Measurements from ENCODE around the gene ABTB2.
"Not testable (repeated sequence)": the region's sequence is repeated elsewhere in the genome, so short reads cannot be mapped to it uniquely, and the experiment has no call there.

Gene ABTB2

GRCh38 chr11:34357701-34358257 lies at the start of gene ABTB2:
ABTB2 (minus strand) TSS chr11:34358010.
- DNase-seq, result peak; percentile 97

GRCh38 chr11:34407121-34407813 lies 49.5 kb upstream of the ABTB2 start:
- DNase-seq, result no peak

DNA sequence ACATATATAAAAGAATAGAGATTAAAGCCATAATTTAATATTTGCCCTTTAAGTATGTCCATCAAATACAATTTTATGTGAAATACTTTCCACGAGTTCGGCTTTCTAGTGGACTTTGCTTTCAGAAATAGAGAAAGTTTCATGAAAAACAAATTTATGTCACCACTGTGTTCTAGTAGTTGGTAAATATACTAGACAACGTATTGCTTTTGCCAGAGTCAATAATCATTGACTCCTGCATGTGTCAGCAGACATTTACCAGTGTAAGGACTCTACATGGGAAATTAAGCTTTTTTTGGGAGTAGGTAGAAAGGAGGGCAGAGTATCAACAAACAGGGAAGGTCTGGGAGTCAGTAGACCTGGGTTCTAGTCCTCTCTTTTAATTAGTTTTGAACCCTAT lies 48.6 kb upstream of the ABTB2 start:
- DNase-seq, result no peak

DNA sequence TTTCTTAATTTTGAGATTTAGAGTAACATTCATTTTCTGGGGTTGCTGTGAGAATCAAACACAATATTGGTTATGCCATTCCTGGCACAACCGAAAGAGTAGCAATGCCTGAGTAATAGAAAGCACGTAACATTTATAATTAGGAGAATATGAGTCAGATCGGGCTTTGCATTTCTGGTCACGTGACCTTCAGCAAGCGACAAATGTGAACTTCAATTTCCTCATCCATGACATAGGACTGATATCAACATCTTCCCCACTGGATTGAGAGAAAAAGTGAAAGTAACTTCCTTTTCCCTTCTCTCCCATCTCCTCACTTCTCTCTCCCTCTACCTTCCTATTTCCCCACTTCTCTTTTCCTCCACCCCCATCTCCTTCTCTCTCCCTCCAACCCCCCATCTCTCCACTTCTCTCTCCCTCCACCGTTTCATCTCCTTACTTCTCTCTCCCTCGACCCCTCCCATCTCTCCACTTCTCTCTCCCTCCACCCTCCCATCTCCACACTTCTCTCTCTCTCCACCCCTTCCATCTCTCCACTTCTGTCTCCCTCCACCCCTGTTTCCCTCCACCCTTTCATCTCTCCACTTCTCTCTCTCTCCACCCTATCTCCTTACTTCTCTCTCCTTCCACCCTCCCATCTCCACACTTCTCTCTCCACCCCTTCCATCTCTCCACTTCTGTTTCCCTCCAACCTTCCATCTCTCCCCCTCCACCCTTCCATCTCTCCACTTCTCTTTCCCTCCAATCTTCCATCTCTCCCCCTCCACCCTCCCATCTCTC lies 47.5 kb upstream of the ABTB2 start:
- DNase-seq, result peak; percentile 57

DNA sequence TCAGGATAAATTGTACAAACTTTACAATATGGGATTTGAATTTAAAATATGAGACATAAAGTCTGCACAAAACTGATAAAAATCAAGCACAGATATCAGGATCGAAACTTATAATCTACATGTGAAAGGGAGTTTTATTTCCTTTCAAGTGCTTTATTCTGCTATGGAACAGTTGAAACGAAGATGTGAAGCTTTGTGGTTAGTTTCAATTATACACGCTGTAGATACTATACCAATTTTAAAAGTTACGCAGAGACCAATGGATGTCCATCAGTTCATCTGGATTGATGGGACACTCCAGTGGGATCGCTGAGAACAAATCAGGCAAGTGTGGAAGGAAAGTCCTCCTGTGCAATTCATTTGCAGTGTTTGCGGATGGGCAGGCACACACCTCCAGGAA lies 46.5 kb upstream of the ABTB2 start:
- no peak for DNase-seq

GRCh38 chr11:34403431-34403830 lies 45.6 kb upstream of the ABTB2 start:
- DNase-seq, result no peak

DNA sequence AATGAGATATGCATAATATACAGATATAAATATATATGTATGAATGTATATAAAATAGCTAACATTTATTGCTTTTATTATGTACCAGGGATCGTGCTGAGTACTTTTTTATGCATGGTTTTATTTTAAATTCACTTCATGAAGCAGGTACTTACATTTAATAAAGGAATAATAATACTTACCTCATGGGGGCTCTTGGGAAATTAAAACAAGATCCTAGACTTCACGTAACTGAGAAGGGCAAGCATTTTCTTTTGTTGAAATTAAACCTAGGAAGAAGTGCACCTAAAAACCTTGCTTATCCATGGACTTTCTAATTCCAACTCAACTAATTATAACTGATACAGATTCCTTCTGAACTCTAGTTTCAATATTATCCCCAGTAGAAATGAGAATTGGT lies 40.0 kb upstream of the ABTB2 start:
- no peak for DNase-seq

- no peak for DNase-seq
These were observed 39.3 kb upstream of the ABTB2 start for GRCh38 chr11:34397120-34397519.

DNA sequence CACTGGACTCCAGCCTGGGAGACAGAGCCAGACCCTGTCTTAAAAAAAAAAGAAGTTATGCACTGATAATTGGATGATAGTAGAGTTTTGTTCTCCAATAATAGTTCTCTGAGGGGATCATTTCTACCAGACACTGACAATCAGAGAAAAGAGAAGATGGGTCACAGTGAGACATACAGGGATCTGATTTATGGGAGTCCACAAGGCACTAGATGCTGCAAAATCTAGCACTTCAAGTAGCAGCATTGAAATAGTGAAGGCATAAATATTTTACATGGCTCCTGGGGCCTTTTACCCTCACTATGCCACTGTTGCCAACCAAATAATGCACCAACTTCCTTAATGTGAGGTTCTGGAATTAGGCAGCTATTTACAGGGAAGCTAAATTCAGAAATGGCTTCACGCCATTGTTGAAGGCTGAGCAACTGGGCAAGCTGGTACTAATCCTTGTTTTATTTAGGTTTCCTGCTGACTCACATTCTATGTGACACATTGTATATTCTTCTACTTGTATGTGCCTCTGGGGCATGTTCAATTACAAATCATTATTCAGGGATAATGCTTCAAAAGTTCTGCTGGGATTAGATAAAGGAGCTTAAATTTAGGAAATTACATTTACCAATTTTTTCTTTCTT lies 38.2 kb upstream of the ABTB2 start:
- peak; percentile 56 for DNase-seq

DNA sequence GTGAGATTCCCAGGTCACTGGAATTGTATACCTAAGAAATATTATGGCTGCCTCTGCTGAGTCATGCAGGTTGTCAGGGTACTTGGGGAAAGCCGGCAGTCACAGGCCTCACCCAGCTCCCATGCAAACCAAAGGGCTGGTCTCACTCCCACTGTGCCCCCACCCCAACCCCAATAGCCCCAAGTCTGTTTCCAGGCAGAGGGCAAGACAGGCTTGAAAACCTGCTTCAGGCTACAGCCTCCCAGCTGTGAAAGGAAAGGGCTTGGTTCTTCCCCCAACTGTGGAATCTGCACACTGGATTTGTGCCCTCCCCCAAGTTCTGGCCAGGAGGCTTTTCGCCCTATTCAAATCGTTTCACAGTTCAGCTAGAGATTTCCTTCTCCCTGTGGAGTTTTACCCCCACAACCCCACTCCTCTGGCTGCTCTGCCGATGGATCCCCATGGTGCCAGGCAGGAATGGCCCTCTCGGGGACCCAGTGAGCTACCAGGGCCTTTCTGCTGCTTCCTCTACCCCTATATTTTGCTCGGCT lies 37.0 kb upstream of the ABTB2 start:
- DNase-seq, result no peak

DNA sequence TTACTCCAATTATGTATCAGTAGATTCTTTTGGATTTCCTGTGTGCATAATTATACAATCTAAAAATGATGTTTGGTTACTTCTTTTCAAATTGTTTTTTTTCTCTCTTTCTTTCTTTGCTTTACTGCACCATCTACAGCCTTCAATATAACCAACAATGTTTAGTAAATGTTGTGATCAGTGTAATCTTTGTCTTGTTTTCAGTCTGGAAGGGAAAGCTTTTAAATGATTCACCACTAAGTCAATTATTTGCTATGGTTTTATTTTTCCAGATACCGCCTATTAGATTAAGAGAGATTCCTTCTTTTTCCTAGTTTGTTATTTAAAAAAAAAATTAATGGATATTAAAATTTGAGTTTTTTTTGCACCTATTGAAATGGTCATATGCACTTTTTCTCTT lies 29.8 kb upstream of the ABTB2 start:
- no peak for DNase-seq

GRCh38 chr11:34386356-34386755 lies 28.5 kb upstream of the ABTB2 start:
- DNase-seq, result not testable (repeated sequence)

- DNase-seq, result no peak
These were observed 24.9 kb upstream of the ABTB2 start for GRCh38 chr11:34382532-34383276.

GRCh38 chr11:34381775-34382174 lies 24.0 kb upstream of the ABTB2 start:
- DNase-seq, result no peak

DNA sequence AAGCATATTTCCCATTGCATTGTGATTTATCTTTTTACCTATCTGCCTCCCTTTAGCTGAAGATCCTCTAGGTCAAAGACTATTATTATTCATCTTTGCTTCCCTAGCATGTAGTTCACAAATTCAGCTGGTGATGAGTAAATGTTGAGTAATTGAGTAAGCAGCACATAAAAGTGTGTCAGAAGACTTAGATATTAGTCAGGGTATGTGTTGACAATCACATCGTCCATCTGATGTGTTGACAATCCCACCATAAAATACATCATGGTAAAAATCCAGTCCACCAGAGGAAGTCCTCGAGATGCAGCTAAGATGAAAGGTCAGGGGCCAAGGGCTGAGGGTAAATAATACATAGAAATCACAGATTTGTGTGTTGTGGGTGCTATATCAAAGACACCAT lies 22.9 kb upstream of the ABTB2 start:
- DNase-seq, result peak; percentile 88

- DNase-seq, result peak; percentile 14
These were observed 21.7 kb upstream of the ABTB2 start for GRCh38 chr11:34379539-34379938.

DNA sequence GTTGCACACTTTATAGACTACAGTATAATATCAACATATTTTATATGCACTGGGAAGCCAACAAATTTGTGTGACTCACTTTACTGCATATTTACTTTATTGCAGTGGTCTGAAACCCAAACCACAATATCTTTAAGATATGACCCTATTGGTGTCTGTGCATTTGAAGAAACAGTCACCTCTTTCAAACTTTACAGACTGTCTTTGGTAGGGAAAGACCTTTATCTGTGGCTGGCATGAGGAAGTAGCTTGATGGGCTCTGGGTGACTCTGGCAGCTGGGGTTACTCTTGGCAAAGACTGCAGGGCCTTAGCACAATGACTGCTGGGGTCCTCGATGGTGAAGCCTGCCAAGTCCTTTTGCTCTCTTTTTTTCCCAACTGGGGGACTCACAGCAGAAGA lies 21.3 kb upstream of the ABTB2 start:
- peak; percentile 79 for DNase-seq

DNA sequence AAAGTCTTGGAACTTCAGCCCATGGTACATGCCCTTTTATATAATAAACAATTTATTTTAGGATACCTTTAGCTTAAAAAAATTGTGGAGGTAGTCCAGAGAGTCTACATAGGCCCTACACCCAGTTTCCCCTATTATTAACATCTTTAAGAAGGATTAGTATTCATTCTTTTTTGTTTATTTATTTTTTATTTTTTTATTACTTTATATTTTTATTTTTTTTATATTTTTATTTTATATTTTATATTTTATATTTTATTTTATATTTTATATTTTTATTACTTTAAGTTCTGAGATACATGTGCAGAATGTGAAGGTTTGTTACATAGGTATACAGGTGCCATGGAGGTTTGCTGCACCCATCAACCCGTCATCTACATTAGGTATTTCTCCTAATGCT lies 15.9 kb upstream of the ABTB2 start:
- DNase-seq, result no peak

- no peak for DNase-seq
These were observed 8.7 kb upstream of the ABTB2 start for GRCh38 chr11:34366522-34366921.

DNA sequence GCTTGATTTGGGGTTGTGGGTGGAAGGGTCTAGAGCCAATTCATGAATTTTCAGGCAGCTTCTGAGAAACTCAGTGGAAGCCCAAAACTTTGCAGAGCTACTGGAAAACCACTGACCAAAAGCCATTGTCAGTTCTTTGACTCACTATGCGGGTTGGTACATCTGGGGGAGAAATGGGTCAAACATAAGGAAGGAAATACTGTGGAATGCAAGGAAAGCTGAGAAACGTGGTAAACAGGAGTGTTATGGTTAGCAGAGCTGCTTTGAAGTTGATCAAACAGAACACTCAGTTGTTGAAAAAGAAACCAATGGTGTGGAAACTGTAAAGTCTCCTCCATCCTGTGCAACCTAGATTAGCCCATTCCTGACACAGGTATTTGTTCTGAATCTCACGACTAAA lies 6.3 kb upstream of the ABTB2 start:
- DNase-seq, result no peak

DNA sequence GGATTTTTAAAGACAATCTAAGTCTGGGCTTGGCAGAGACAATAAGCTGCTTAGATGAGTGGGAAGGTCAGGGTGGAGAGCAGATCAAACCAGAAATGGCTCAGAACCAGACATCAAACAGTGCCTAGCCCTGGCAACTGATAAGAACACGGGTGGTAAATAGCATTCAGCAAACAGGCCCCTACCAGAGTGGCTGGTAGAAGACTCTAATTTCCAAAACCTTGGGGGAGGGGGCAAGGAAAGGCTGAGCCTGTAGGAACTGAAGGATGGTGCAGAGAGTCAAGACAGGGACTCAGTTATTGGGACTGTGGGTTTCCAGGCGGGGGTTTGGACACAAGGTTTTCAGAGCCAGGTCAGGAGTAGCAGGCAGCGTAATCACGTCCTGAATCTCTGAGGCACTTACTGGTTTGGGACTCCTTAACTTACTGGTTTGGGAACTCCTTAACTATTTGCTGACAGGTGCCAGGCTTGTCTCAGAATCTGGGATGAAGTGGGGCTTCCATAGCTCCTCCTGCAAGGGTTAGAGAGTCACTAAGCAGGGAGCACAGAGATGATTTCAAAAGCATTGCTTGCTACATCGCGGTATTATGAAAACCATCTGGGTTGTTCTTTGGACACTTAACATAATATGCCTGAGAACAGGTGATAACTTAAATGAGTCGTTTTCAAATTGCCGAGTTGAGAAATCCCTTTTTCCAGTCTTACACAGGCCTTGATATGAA lies 5.7 kb upstream of the ABTB2 start:
- no peak for DNase-seq

GRCh38 chr11:34360046-34360445 lies 2.2 kb upstream of the ABTB2 start:
- no peak for DNase-seq

Data from fibroblast of skin of right quadriceps (primary cell).